Neural progenitor cell (in vitro differentiated cells): Measurements from ENCODE around the gene MATR3. TPM values are rescaled to one million over a fixed set of nuclear protein-coding genes. Genes with fewer than 3 reads are reported as not detected.

Experiments used
- DNase-seq: peaks from one replicate; pipeline ENCODE4 v3.0.0-alpha.2; 2016; ENCODE audit warnings: low spot score
- H2AFZ ChIP-seq: fragments of 200-600 bp; sonication (generic); replicated peaks from 2 replicates; pipeline ENCODE4 v1.6.1; 2016; ENCODE audit warnings: antibody characterized with exemption
- H3F3A ChIP-seq: fragments of 200-600 bp; sonication (generic); 2 replicates; pipeline ENCODE4 v1.6.1; 2016; ENCODE audit warnings: antibody characterized with exemption, low read depth
- H3K27ac ChIP-seq: fragments of 200-600 bp; sonication (generic); 2 replicates; pipeline ENCODE4 v1.5.1; 2016; ENCODE audit warnings: mild to moderate bottlenecking
- H3K27me3 ChIP-seq: fragments of 200-600 bp; sonication (generic); 2 replicates; pipeline ENCODE4 v1.6.1; 2016; ENCODE audit warnings: mild to moderate bottlenecking, moderate library complexity
- H3K36me3 ChIP-seq: fragments of 200-600 bp; sonication (generic); 2 replicates; pipeline ENCODE4 v1.5.1; 2016
- H3K4me1 ChIP-seq: fragments of 200-600 bp; sonication (generic); 2 replicates; pipeline ENCODE4 v1.6.1; 2016; ENCODE audit warnings: mixed run types
- H3K4me2 ChIP-seq: fragments of 200-600 bp; sonication (generic); 2 replicates; pipeline ENCODE4 v1.6.1; 2016
- H3K4me3 ChIP-seq: fragments of 200-600 bp; sonication (generic); 2 replicates; pipeline ENCODE4 v1.5.1; 2016
- H3K79me2 ChIP-seq: fragments of 200-600 bp; sonication (generic); 2 replicates; pipeline ENCODE4 v1.6.1; 2016; ENCODE audit warnings: low read depth
- H3K9ac ChIP-seq: fragments of 200-600 bp; sonication (generic); 2 replicates; pipeline ENCODE4 v1.6.1; 2016
- H3K9me3 ChIP-seq: fragments of 200-600 bp; sonication (generic); 2 replicates; pipeline ENCODE4 v1.5.1; 2016; ENCODE audit warnings: low read depth
- H4K20me1 ChIP-seq: fragments of 200-600 bp; sonication (generic); 2 replicates; pipeline ENCODE4 v1.6.1; 2016; ENCODE audit warnings: low read depth
- H3K27ac Mint-ChIP-seq: 3 replicates; pipeline ENCODE4 v1.8.0; 2021; ENCODE audit warnings: mixed read lengths
- H3K27me3 Mint-ChIP-seq: 2 replicates; pipeline ENCODE4 v1.8.0; 2022; ENCODE audit warnings: low read depth, mild to moderate bottlenecking, inconsistent platforms, moderate library complexity, mixed read lengths; ENCODE audit not compliant: insufficient read depth
- H3K36me3 Mint-ChIP-seq: 3 replicates; pipeline ENCODE4 v1.8.0; 2021; ENCODE audit warnings: mixed read lengths
- H3K4me1 Mint-ChIP-seq: 3 replicates; pipeline ENCODE4 v1.8.0; 2021; ENCODE audit warnings: mixed read lengths
- H3K4me3 Mint-ChIP-seq: 3 replicates; pipeline ENCODE4 v1.8.0; 2021; ENCODE audit warnings: mild to moderate bottlenecking, moderate library complexity, mixed read lengths
- H3K9me3 Mint-ChIP-seq: 3 replicates; pipeline ENCODE4 v1.8.0; 2020; ENCODE audit warnings: mixed read lengths
- CTCF ChIP-seq: fragments of 200-600 bp; sonication (generic); IDR thresholded peaks from 2 replicates; pipeline ENCODE4 v1.5.1; 2017; ENCODE audit warnings: antibody characterized with exemption, mild to moderate bottlenecking
- EZH2 ChIP-seq: fragments of 200-600 bp; sonication (generic); IDR thresholded peaks from 2 replicates; pipeline ENCODE4 v1.6.1; 2017; ENCODE audit warnings: antibody characterized with exemption, mild to moderate bottlenecking, moderate library complexity
- EZH2phosphoT487 ChIP-seq: fragments of 200-600 bp; sonication (generic); IDR thresholded peaks from 2 replicates; pipeline ENCODE4 v1.6.1; 2017; ENCODE audit warnings: antibody characterized with exemption
- total RNA-seq: library from RNA; depleted of rRNA; stranded (reverse); fragments of >200 nt; gene quantifications from 2 replicates; pipeline ENCODE4 v1.2.3, GENCODE V29; 2015; ENCODE audit warnings: low replicate concordance

The MATR3 gene
- total RNA-seq, 1 donor from 2014 or later: 1,185 TPM

GRCh38 chr5:139275536-139275935 lies 18.0 kb upstream of the MATR3 start:
- Histone ChIP-seq H3K4me1 (peaks cover 33% of the 10 kb centered on the region), H3K27ac (no peak overlapping the region), H3K27me3 (no peaks in the 10 kb centered on the region), H2AFZ (no peak overlapping the region), H3K4me2 (peak overlapping the region; percentile 81), H3K36me3 (no peaks in the 10 kb centered on the region), H3F3A (peaks cover 81% of the 10 kb centered on the region), H4K20me1 (peaks cover 52% of the 10 kb centered on the region), H3K4me3 (peak overlapping the region; percentile 55), H3K9me3 (no peaks in the 10 kb centered on the region), H3K79me2 (peaks cover 64% of the 10 kb centered on the region), H3K9ac (no peak overlapping the region)
- Mint-ChIP-seq H3K27me3 (peaks cover 2% of the 10 kb centered on the region), H3K4me3 (peak overlapping the region; percentile 75), H3K9me3 (no peaks in the 10 kb centered on the region), H3K27ac (no peak overlapping the region), H3K4me1 (peaks cover 26% of the 10 kb centered on the region), H3K36me3 (peaks cover 8% of the 10 kb centered on the region)
- DNase-seq: no peak
- TF ChIP-seq CTCF (no peak), EZH2phosphoT487 (no peak), EZH2 (no peak)

- Histone ChIP-seq H3K9ac (no peak overlapping the region), H3K4me2 (peak overlapping the region; percentile 81), H3K79me2 (peaks cover 68% of the 10 kb centered on the region), H4K20me1 (peaks cover 56% of the 10 kb centered on the region), H3K36me3 (no peaks in the 10 kb centered on the region), H3K27ac (no peak overlapping the region), H3K4me1 (peaks cover 33% of the 10 kb centered on the region), H3F3A (peaks cover 81% of the 10 kb centered on the region), H3K27me3 (no peaks in the 10 kb centered on the region), H2AFZ (no peak overlapping the region), H3K9me3 (no peaks in the 10 kb centered on the region), H3K4me3 (peak overlapping the region; percentile 55)
- peak; percentile 46 for DNase-seq
- H3K27ac Mint-ChIP-seq: no peak overlapping the region
- peaks cover 2% of the 10 kb centered on the region for H3K27me3 Mint-ChIP-seq
- H3K9me3 Mint-ChIP-seq: no peaks in the 10 kb centered on the region
- H3K4me1 Mint-ChIP-seq: peaks cover 26% of the 10 kb centered on the region
- H3K36me3 Mint-ChIP-seq: peaks cover 8% of the 10 kb centered on the region
- TF ChIP-seq EZH2: no peak
- no peak for TF ChIP-seq EZH2phosphoT487
- no peak for TF ChIP-seq CTCF
- H3K4me3 Mint-ChIP-seq: no peak overlapping the region
Observed at GRCh38 chr5:139275956-139276355, 17.6 kb upstream of the MATR3 start.

GRCh38 chr5:139276426-139276825 lies 17.1 kb upstream of the MATR3 start:
- H3K4me2 ChIP-seq: peak overlapping the region; percentile 81
- no peak overlapping the region for H3K9ac ChIP-seq
- Mint-ChIP-seq H3K36me3 (peaks cover 8% of the 10 kb centered on the region), H3K4me1 (peaks cover 26% of the 10 kb centered on the region), H3K9me3 (no peaks in the 10 kb centered on the region), H3K4me3 (no peak overlapping the region), H3K27me3 (peaks cover 2% of the 10 kb centered on the region), H3K27ac (no peak overlapping the region)
- H3K36me3 ChIP-seq: no peaks in the 10 kb centered on the region
- H3K27me3 ChIP-seq: no peaks in the 10 kb centered on the region
- TF ChIP-seq CTCF: no peak
- H3K4me1 ChIP-seq: peaks cover 34% of the 10 kb centered on the region
- peaks cover 72% of the 10 kb centered on the region for H3K79me2 ChIP-seq
- H3K4me3 ChIP-seq: peak overlapping the region; percentile 55
- H2AFZ ChIP-seq: no peak overlapping the region
- no peak overlapping the region for H3K27ac ChIP-seq
- no peaks in the 10 kb centered on the region for H3K9me3 ChIP-seq
- peaks cover 61% of the 10 kb centered on the region for H4K20me1 ChIP-seq
- peaks cover 82% of the 10 kb centered on the region for H3F3A ChIP-seq
- DNase-seq: no peak
